Measurements from ENCODE around the gene TTLL8. TPM values are rescaled to one million over a fixed set of nuclear protein-coding genes. Genes with fewer than 3 reads are reported as not detected.

Gene TTLL8
- polyA plus RNA-seq, 1 of the 3 experiments (the other 2 are of a cell fraction), result not detected

DNA sequence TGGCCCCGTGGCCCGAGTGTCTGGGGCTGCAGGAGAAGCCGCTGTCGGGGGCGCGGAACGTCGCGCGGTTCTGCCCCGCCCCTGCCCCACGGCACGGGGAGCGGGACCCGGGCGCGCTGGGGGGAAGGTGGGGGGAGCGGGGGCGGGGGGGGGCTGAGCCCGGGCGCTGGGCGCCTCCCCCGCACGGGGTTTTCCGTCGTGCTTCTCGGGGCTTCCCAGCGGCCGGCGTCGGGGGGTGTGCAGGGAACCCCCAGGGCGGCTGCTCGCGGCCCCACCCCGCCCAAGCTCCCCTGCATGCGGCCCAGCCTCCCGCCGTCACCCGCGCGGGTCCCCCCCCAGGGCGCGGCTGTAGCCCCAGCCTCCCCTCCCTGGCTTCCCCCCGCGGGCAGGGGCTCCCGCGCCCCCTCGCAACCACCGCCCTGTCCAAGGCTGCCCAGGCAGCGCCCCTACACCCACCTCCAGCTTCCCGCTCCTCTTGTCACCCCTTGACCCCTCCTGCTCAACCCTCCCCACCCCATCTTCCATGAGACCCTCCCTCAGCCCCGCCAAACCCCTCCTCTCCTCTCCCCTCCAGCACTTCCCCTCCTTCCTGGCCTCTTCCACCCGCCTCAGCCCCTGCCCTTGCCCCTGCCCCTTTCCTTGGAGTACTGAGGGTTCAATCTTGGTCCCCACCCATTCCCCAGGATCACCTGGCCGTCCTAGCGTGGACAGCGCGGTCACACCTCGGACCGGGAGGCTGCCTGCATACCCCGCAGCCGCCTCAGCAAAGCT is 47.2 kb downstream of the TTLL8 start (continued):
- TF ChIP-seq CHD2 (IDR thresholded peaks at IDR 0.05; ENCODE audit: low read length, partially characterized antibody) (no peak), FOSL2 (IDR thresholded peaks at IDR 0.05; ENCODE audit: borderline replicate concordance, low read depth) (no peak), JUND (IDR thresholded peaks at IDR 0.05) (no peak), ELF1 (IDR thresholded peaks at IDR 0.05) (no peak), TEAD4 (IDR thresholded peaks at IDR 0.05; ENCODE audit: borderline replicate concordance, insufficient read depth) (no peak), NRF1 (IDR thresholded peaks at IDR 0.05; ENCODE audit: low read depth, low read length) (no peak), RCOR1 (IDR thresholded peaks at IDR 0.05; ENCODE audit: low read length) (no peak)
- TF ChIP-seq, protein P1, sequence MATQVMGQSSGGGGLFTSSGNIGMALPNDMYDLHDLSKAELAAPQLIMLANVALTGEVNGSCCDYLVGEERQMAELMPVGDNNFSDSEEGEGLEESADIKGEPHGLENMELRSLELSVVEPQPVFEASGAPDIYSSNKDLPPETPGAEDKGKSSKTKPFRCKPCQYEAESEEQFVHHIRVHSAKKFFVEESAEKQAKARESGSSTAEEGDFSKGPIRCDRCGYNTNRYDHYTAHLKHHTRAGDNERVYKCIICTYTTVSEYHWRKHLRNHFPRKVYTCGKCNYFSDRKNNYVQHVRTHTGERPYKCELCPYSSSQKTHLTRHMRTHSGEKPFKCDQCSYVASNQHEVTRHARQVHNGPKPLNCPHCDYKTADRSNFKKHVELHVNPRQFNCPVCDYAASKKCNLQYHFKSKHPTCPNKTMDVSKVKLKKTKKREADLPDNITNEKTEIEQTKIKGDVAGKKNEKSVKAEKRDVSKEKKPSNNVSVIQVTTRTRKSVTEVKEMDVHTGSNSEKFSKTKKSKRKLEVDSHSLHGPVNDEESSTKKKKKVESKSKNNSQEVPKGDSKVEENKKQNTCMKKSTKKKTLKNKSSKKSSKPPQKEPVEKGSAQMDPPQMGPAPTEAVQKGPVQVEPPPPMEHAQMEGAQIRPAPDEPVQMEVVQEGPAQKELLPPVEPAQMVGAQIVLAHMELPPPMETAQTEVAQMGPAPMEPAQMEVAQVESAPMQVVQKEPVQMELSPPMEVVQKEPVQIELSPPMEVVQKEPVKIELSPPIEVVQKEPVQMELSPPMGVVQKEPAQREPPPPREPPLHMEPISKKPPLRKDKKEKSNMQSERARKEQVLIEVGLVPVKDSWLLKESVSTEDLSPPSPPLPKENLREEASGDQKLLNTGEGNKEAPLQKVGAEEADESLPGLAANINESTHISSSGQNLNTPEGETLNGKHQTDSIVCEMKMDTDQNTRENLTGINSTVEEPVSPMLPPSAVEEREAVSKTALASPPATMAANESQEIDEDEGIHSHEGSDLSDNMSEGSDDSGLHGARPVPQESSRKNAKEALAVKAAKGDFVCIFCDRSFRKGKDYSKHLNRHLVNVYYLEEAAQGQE (IDR thresholded peaks at IDR 0.05; ENCODE audit: low read depth, low read length), result no peak

DNA sequence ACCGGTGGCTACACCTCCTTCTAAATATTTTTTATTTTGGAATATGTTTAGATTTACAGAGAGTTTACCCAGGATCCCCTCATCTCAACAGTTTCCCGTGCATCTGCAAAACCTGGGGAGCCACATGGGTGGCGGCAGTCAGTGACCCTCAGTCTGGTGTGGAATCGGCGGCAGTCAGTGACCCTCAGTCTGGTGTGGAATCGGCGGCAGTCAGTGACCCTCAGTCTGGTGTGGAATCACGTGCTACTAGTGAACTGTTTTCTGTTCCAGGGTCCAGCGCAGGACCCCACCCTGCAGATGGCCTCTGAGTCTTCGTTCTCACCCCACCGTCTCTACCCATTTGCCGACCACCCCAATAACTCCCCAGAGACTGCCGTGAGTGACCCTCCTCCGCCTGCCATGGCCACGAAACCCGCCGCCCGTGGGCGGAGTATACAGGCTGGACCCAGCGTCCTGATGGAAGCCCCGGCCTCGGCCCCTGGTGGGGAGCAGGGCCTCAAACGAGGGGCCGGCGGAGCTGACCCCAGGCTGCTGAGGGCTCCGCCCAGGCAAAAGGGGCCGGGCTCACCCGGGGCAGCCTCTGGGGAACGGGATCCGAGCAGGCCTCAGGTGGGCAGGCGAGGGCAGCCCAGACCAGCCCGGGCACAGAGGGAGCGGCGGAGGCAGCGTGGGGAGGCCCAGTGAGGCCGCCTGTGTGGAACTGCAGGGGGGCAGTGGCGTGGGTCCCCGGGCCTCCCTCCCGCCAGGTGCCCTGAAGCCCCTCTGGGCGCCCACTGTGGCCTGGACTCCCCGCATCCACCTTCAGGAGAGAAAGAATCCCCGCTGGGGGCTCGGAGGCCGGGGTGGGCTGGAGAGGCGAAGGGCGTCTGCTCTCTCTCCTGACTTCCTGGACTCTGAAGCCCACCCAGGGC is 48.1 kb downstream of the TTLL8 start:
- ChIA-PET POLR2A (no interaction called here), CTCF (interaction anchor here (2.1 to 3.8 kb wide), 2 partner anchors 20 kb away, joined by 8 to 20 read pairs; no protein-coding TSS in a partner anchor)
- no peaks in the 10 kb centered on the region for H3K9me3 ChIP-seq
- no peaks in the 10 kb centered on the region for H3F3A ChIP-seq (replicated peaks; ENCODE audit: insufficient read depth)
- WGBS (ENCODE audit: low lambda C conversion rate), result 78% methylated on average over 24 of the region's 46 CpGs
- H3K4me1 ChIP-seq (ENCODE audit: control insufficient read depth in 1 of 2, insufficient read depth in 2 of 2, low read depth in 1 of 2, low read length in 1 of 2), result no peaks in the 10 kb centered on the region
- H4K20me1 ChIP-seq (ENCODE audit: insufficient read depth), result no peaks in the 10 kb centered on the region
- no peak overlapping the region for H3K4me3 ChIP-seq (ENCODE audit: low read depth in 2 of 2, low read length in 1 of 2)
- H3K4me2 ChIP-seq, result no peak overlapping the region
- peaks cover 50% of the 10 kb centered on the region for H3K27me3 ChIP-seq (ENCODE audit: insufficient read depth)
- H2AFZ ChIP-seq (ENCODE audit: low read depth), result no peak overlapping the region
- no peaks in the 10 kb centered on the region for H3K9me2 ChIP-seq
- H3K36me3 ChIP-seq (replicated peaks in 1 of 2; ENCODE audit: control insufficient read depth in 1 of 2, insufficient read depth in 2 of 2, low read length in 1 of 2), result no peaks in the 10 kb centered on the region
- H3K79me2 ChIP-seq (ENCODE audit: insufficient read depth), result no peaks in the 10 kb centered on the region
- no peak overlapping the region for H3K27ac ChIP-seq (ENCODE audit: low read depth in 2 of 2, low read length in 1 of 2)
- DNase-seq, result peak; percentile 44
- H3K9ac ChIP-seq, result no peak overlapping the region
- TF ChIP-seq GATA2 (CRISPR knock-in tag; IDR thresholded peaks at IDR 0.05), result no peak
- no peak for TF ChIP-seq EZH2phosphoT487 (IDR thresholded peaks at IDR 0.05; ENCODE audit: borderline replicate concordance, low read depth)
- TF ChIP-seq, protein P2, sequence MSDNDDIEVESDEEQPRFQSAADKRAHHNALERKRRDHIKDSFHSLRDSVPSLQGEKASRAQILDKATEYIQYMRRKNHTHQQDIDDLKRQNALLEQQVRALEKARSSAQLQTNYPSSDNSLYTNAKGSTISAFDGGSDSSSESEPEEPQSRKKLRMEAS (IDR thresholded peaks at IDR 0.05; ENCODE audit: low read depth), result no peak
- TF ChIP-seq RCOR1 (IDR thresholded peaks at IDR 0.05; ENCODE audit: low read length), result no peak
- no peak for TF ChIP-seq FOSL2 (IDR thresholded peaks at IDR 0.05; ENCODE audit: borderline replicate concordance, low read depth)
- TF ChIP-seq, protein P3, sequence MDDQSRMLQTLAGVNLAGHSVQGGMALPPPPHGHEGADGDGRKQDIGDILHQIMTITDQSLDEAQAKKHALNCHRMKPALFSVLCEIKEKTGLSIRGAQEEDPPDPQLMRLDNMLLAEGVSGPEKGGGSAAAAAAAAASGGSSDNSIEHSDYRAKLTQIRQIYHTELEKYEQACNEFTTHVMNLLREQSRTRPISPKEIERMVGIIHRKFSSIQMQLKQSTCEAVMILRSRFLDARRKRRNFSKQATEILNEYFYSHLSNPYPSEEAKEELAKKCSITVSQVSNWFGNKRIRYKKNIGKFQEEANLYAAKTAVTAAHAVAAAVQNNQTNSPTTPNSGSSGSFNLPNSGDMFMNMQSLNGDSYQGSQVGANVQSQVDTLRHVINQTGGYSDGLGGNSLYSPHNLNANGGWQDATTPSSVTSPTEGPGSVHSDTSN (IDR thresholded peaks at IDR 0.05), result no peak
- TF ChIP-seq TCF12 (IDR thresholded peaks at IDR 0.05), result no peak
- TF ChIP-seq EP300 (IDR thresholded peaks at IDR 0.05; ENCODE audit: borderline replicate concordance in 1 of 2, low read depth in 1 of 2, low read length in 1 of 2), result no peak
- TF ChIP-seq, protein P4, sequence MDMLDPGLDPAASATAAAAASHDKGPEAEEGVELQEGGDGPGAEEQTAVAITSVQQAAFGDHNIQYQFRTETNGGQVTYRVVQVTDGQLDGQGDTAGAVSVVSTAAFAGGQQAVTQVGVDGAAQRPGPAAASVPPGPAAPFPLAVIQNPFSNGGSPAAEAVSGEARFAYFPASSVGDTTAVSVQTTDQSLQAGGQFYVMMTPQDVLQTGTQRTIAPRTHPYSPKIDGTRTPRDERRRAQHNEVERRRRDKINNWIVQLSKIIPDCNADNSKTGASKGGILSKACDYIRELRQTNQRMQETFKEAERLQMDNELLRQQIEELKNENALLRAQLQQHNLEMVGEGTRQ (IDR thresholded peaks at IDR 0.05; ENCODE audit: borderline replicate concordance, low read depth, low read length), result no peak
- TF ChIP-seq, protein P1 (IDR thresholded peaks at IDR 0.05; ENCODE audit: low read depth, low read length), result no peak
- TF ChIP-seq SIN3A (IDR thresholded peaks at IDR 0.05; ENCODE audit: borderline replicate concordance, low read depth, low read length), result no peak
